Peyer's patch (tissue), 4 donors: ENCODE data around the gene ZCCHC14.

Source experiments
- POLR2A ChIP-seq, 2 donors: fragments of 450-650 bp; IDR thresholded peaks; one replicate each; pipeline ENCODE4 v1.5.1; 2017; ENCODE audit warnings: antibody characterized with exemption in 2 of 2, mild to moderate bottlenecking in 2 of 2, moderate library complexity in 2 of 2
- TF ChIP-seq, protein P1 (sequence below), 6 experiments: fragments of 450-650 bp in 4 of 6; fragments of 200-600 bp in 2 of 6; sonication (generic) in 1 of 6; IDR thresholded peaks; one replicate each; pipeline ENCODE4 v1.5.1; 2017 to 2019; ENCODE audit warnings: antibody characterized with exemption in 6 of 6, mild to moderate bottlenecking in 3 of 6, moderate library complexity in 1 of 6

DNA sequence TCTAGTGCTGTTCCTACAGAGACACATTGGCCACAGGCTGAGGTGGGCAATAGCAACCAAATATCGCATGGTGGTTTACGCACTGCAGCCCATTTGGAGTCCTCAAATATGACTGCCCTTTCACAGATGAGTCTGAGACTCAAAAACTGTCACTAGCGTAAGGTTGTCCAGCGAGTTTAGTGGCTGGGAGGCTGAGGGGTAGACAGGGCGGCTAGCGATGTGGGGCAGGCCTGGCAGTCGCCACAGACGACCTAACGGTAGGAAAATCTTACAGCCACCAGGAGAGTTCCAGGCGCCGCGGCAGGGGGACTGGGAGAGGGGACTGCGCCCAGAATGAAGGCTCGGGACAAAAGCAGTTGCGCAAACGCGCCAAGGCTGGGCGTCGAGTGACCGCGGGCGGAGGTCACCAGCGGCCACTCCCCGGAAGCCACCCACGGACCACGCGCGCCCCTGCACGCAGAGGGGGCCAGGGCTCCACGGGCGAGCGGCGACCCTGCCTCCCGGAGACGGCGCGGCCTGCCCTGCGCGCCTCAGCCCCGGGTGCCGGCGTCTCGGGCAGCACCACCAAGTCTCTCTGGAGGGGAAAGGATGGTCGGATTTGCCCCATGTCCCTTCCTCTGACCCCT lies 101.4 kb downstream of the ZCCHC14 start:
- TF ChIP-seq, protein P1, sequence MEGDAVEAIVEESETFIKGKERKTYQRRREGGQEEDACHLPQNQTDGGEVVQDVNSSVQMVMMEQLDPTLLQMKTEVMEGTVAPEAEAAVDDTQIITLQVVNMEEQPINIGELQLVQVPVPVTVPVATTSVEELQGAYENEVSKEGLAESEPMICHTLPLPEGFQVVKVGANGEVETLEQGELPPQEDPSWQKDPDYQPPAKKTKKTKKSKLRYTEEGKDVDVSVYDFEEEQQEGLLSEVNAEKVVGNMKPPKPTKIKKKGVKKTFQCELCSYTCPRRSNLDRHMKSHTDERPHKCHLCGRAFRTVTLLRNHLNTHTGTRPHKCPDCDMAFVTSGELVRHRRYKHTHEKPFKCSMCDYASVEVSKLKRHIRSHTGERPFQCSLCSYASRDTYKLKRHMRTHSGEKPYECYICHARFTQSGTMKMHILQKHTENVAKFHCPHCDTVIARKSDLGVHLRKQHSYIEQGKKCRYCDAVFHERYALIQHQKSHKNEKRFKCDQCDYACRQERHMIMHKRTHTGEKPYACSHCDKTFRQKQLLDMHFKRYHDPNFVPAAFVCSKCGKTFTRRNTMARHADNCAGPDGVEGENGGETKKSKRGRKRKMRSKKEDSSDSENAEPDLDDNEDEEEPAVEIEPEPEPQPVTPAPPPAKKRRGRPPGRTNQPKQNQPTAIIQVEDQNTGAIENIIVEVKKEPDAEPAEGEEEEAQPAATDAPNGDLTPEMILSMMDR (IDR thresholded peaks at IDR 0.05) = peak in 1 of 6 experiments; percentile 10
- TF ChIP-seq POLR2A (IDR thresholded peaks at IDR 0.05) = no peak
